Adrenal gland (tissue), 12 donors: ENCODE results near the gene IPO7. TPM values are rescaled to one million over a fixed set of nuclear protein-coding genes. Genes with fewer than 3 reads are reported as not detected.
"Not testable (repeated sequence)": the region's sequence is repeated elsewhere in the genome, so short reads cannot be mapped to it uniquely, and the experiment has no call there.

Source experiments
- DNase-seq, 7 donors: peaks; one replicate each; pipeline ENCODE4 v3.0.0-alpha.2; 2019 to 2020
- H3K27ac ChIP-seq, 5 donors: fragments of 200-600 bp; sonication (generic) in 4 of 5; 1 replicate in 3 of 5; 2 replicates in 2 of 5; pipeline versions ENCODE4 v1.5.1 to v1.8.0; 2016 to 2020; ENCODE audit warnings: mild to moderate bottlenecking in 1 of 5
- H3K27me3 ChIP-seq: fragments of 200-600 bp; 2 replicates; pipeline ENCODE4 v1.8.0; 2021
- H3K36me3 ChIP-seq, 2 donors: fragments of 200-600 bp; replicated peaks in 1 of 2; 1 replicate in 1 of 2; 2 replicates in 1 of 2; pipeline versions ENCODE4 v1.5.1 to v1.8.0; 2018 to 2022
- H3K4me1 ChIP-seq, 2 donors: fragments of 200-600 bp; replicated peaks in 1 of 2; 1 replicate in 1 of 2; 2 replicates in 1 of 2; pipeline versions ENCODE4 v1.5.1 to v1.8.0; 2018 to 2021
- H3K4me3 ChIP-seq, 4 donors: fragments of 200-600 bp; sonication (generic) in 3 of 4; one replicate each; pipeline ENCODE4 v1.5.1; 2016 to 2018
- H3K9me3 ChIP-seq, 3 donors: fragments of 200-600 bp; sonication (generic) in 1 of 3; replicated peaks in 1 of 3; 1 replicate in 2 of 3; 2 replicates in 1 of 3; pipeline versions ENCODE4 v1.5.1 to v1.8.0; 2016 to 2021
- CTCF ChIP-seq, 6 experiments: fragments of 450-650 bp in 4 of 6; fragments of 200-600 bp in 2 of 6; sonication (generic) in 1 of 6; IDR thresholded peaks; 1 replicate in 5 of 6; 2 replicates in 1 of 6; pipeline versions ENCODE4 v1.5.1 to v1.8.0; 2016 to 2021; ENCODE audit warnings: antibody characterized with exemption in 6 of 6, mild to moderate bottlenecking in 2 of 6, moderate library complexity in 1 of 6
- POLR2A ChIP-seq, 2 donors: fragments of 450-650 bp; IDR thresholded peaks; one replicate each; pipeline ENCODE4 v1.6.1; 2017; ENCODE audit warnings: antibody characterized with exemption in 2 of 2, mild to moderate bottlenecking in 2 of 2, moderate library complexity in 1 of 2
- WGBS, 4 donors: extraction: QIAGEN DNeasy Blood & Tissue Kit in 2 of 4; methylation state at CpG; one replicate each; pipeline versions ENCODE4 v1.1.5 to v1.1.7; 2013 to 2017; 5-methylcytosine and 5-hydroxymethylcytosine counted together
- intact Hi-C, 2 donors: fragments of 100-400 bp; cut with DNase I; formaldehyde crosslinking; loops; one replicate each; pipeline versions ENCODE4 v1.14.1 to v1.15.0; 2022 to 2023
- polyA plus RNA-seq, 3 donors: library from polyadenylated mRNA; stranded (reverse); fragments of 200-250 nt in 2 of 3; fragments of 350-450 nt in 1 of 3; fragmentation: Illumina TruSeq in 1 of 3; extraction: RNeasy Lipid Tissue Mini Kit (QIAGEN cat#74804) in 1 of 3; gene quantifications; one replicate each; pipeline ENCODE4 v1.2.3, GENCODE V29; 2013 to 2014
- total RNA-seq, 9 donors: library from RNA; depleted of rRNA in 4 of 9; stranded (reverse); fragments of >200 nt in 4 of 9; fragments of 120-200 nt in 1 of 9; fragmentation: NEBNext Ultra II Directional in 1 of 9; extraction: Animal tissue kit (Norgen Biotek cat#: 25700) in 1 of 9; gene quantifications; one replicate each; pipeline versions ENCODE4 v1.1.0 to v1.2.4, GENCODE V29; 2013 to 2023
- donor health status: healthy with polysubstance abuse.
- donor health status: Bipolar disorder and iron deficiency.
- donor health status: DM: yes; HTN: yes; CAD: no.
- donor health status: DM: no; HTN: no; CAD: no.
- donor health status: DM: no; HTN: no; CAD: no.
- donor health status: DM: yes; HTN: yes; CAD: no.

Gene IPO7
- total and polyA plus RNA-seq, 12 donors, result 16.5 to 132 (median 77.5) TPM

GRCh38 chr11:9347100-9347499, 37.4 kb upstream of the IPO7 start:
- Histone ChIP-seq H3K36me3 (no peaks in the 10 kb centered on the region), H3K4me3 (no peak overlapping the region), H3K9me3 (no peaks in the 10 kb centered on the region), H3K27ac (no peak overlapping the region), H3K4me1 (no peaks in the 10 kb centered on the region), H3K27me3 (no peaks in the 10 kb centered on the region)
- no peak for DNase-seq
- TF ChIP-seq CTCF (IDR thresholded peaks at IDR 0.05) (no peak), POLR2A (IDR thresholded peaks at IDR 0.05) (no peak)
- intact Hi-C loops, result no loop called here
- WGBS, 4 donors, result 66 to 73% (median 70%) methylated on average over 2 of the region's 2 CpGs

- H3K36me3 ChIP-seq, H3K4me3 ChIP-seq, H3K27ac ChIP-seq, intact Hi-C loops, H3K4me1 ChIP-seq, H3K9me3 ChIP-seq, H3K27me3 ChIP-seq, DNase-seq: not testable (repeated sequence)
- WGBS, 4 donors, result 65 to 80% (median 73%) methylated on average over 4 of the region's 4 CpGs
These were observed 36.7 kb upstream of the IPO7 start for GRCh38 chr11:9347779-9348178.

GRCh38 chr11:9351321-9351881, 33.1 kb upstream of the IPO7 start:
- H3K9me3 ChIP-seq, result no peaks in the 10 kb centered on the region
- intact Hi-C loops, result no loop called here
- H3K4me1 ChIP-seq, result no peaks in the 10 kb centered on the region
- no peak overlapping the region for H3K4me3 ChIP-seq
- no peak for TF ChIP-seq CTCF (IDR thresholded peaks at IDR 0.05)
- no peak for TF ChIP-seq POLR2A (IDR thresholded peaks at IDR 0.05)
- H3K27ac ChIP-seq, result no peak overlapping the region
- H3K36me3 ChIP-seq, result no peaks in the 10 kb centered on the region
- WGBS, 4 donors, result 27 to 56% (median 47%) methylated on average over 6 of the region's 6 CpGs
- no peak for DNase-seq
- H3K27me3 ChIP-seq, result no peaks in the 10 kb centered on the region

GRCh38 chr11:9357041-9357440, 27.4 kb upstream of the IPO7 start:
- Histone ChIP-seq H3K27me3 (no peaks in the 10 kb centered on the region), H3K9me3 (no peaks in the 10 kb centered on the region), H3K27ac (no peak overlapping the region), H3K4me3 (no peak overlapping the region), H3K36me3 (no peaks in the 10 kb centered on the region), H3K4me1 (no peaks in the 10 kb centered on the region)
- no peak for DNase-seq
- intact Hi-C loops, result no loop called here
- WGBS, 4 donors, result 84 to 90% (median 88%) methylated on average over 4 of the region's 4 CpGs
- no peak for TF ChIP-seq POLR2A (IDR thresholded peaks at IDR 0.05)
- no peak for TF ChIP-seq CTCF (IDR thresholded peaks at IDR 0.05)

GRCh38 chr11:9360862-9361622, 23.4 kb upstream of the IPO7 start:
- WGBS, 4 donors, result 91 to 95% (median 94%) methylated on average over 13 of the region's 13 CpGs
- H3K9me3 ChIP-seq, intact Hi-C loops, DNase-seq, H3K27me3 ChIP-seq, H3K36me3 ChIP-seq, H3K27ac ChIP-seq, H3K4me1 ChIP-seq, H3K4me3 ChIP-seq: not testable (repeated sequence)
